Transverse colon (tissue), 4 donors: Measurements from ENCODE around the gene CADM2. TPM values are rescaled to one million over a fixed set of nuclear protein-coding genes. Genes with fewer than 3 reads are reported as not detected.

Experiments used
- DNase-seq: peaks from one replicate; pipeline ENCODE4 v3.0.0-alpha.2; 2019
- H3K27ac ChIP-seq, 4 donors: fragments of 200-600 bp; sonication (generic); 2 replicates each; pipeline ENCODE4 v1.5.1; 2016 to 2018; ENCODE audit warnings: inconsistent platforms in 4 of 4
- H3K27me3 ChIP-seq: fragments of 200-600 bp; sonication (generic); 2 replicates; pipeline ENCODE4 v1.5.1; 2017; ENCODE audit warnings: inconsistent platforms
- H3K36me3 ChIP-seq, 4 donors: fragments of 200-600 bp; sonication (generic); 2 replicates each; pipeline ENCODE4 v1.5.1; 2017 to 2019; ENCODE audit warnings: inconsistent platforms in 4 of 4
- H3K4me1 ChIP-seq, 4 donors: fragments of 200-600 bp; sonication (generic); 2 replicates each; pipeline ENCODE4 v1.5.1; 2017 to 2020; ENCODE audit warnings: inconsistent platforms in 4 of 4
- H3K4me3 ChIP-seq, 4 donors: fragments of 200-600 bp; sonication (generic); 1 replicate in 1 of 4; 2 replicates in 3 of 4; pipeline versions ENCODE4 v1.5.1 to v1.6.1; 2017 to 2019; ENCODE audit warnings: inconsistent platforms in 4 of 4
- H3K9me3 ChIP-seq, 2 donors: fragments of 200-600 bp; sonication (generic); 2 replicates each; pipeline ENCODE4 v1.5.1; 2017 to 2019; ENCODE audit warnings: inconsistent platforms in 2 of 2
- CTCF ChIP-seq, 5 experiments: fragments of 200-600 bp in 3 of 5; fragments of 450-650 bp in 2 of 5; sonication (generic) in 3 of 5; IDR thresholded peaks; 1 replicate in 2 of 5; 2 replicates in 3 of 5; pipeline ENCODE4 v1.5.1; 2016 to 2017; ENCODE audit warnings: antibody characterized with exemption in 5 of 5, inconsistent platforms in 3 of 5, mild to moderate bottlenecking in 2 of 5, moderate library complexity in 1 of 5
- EP300 ChIP-seq: sonication (generic); formaldehyde crosslinking; IDR thresholded peaks from one replicate; pipeline ENCODE4 v1.6.1; 2017; ENCODE audit warnings: antibody characterized with exemption, low read depth
- POLR2A ChIP-seq: fragments of 450-650 bp; IDR thresholded peaks from one replicate; pipeline ENCODE4 v1.6.1; 2016; ENCODE audit warnings: antibody characterized with exemption, mild to moderate bottlenecking, moderate library complexity
- POLR2AphosphoS5 ChIP-seq, 3 donors: sonication (generic); formaldehyde crosslinking; IDR thresholded peaks; one replicate each; pipeline ENCODE4 v1.6.1; 2016; ENCODE audit warnings: antibody characterized with exemption in 3 of 3
- WGBS, 2 donors: methylation state at CpG; one replicate each; pipeline ENCODE4 v1.1.5; 2018; ENCODE audit warnings: low coverage in 1 of 2; 5-methylcytosine and 5-hydroxymethylcytosine counted together
- in situ Hi-C, 4 donors: fragments of 200-750 bp; cut with MboI; loops; one replicate each; pipeline versions ENCODE4 v1.15.0 to v1.15.1; 2017; ENCODE audit warnings: low sequenced_read_pairs in 3 of 4, low pct_ligation_motif_present in 1 of 4, low pct_unique_long_range_greater_than_20kb in 1 of 4
- intact Hi-C: fragments of 100-400 bp; cut with DNase I; formaldehyde crosslinking; loops from one replicate; pipeline ENCODE4 v1.15.1; 2023; ENCODE audit warnings: low total_unique reads
- total RNA-seq, 4 donors: library from RNA; depleted of rRNA; stranded (reverse); fragments of >200 nt; gene quantifications; one replicate each; pipeline ENCODE4 v1.1.0, GENCODE V29; 2016

The CADM2 gene
- total RNA-seq, 4 donors from 2014 or later = 2.2 to 21.3 (median 4.5) TPM

DNA sequence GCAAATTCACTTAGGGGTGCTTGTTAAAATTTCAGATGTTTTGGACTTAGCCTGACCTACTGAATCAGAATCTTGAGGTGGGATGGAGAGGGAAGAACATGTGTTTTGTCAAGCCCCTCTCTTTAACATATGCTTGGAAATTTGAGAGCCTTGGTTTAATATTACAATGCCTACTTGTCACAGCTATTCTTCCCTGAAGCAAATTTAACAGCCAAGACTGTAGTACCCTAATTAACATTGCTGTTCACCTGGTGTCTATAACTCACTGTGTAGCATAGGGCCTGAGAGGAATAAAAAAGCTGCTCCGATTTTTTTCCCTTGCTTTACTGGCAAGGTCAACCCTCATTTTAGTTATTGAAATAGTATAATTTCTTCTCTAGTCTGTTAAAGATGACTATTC, 880.1 kb downstream of the CADM2 start:
- no peak for DNase-seq
- intact Hi-C loops = no loop called here
- Histone ChIP-seq H3K27ac (no peak overlapping the region), H3K4me3 (no peak overlapping the region), H3K4me1 (no peaks in the 10 kb centered on the region), H3K36me3 (no peaks in the 10 kb centered on the region), H3K27me3 (no peaks in the 10 kb centered on the region), H3K9me3 (no peaks in the 10 kb centered on the region)
- no peak for TF ChIP-seq POLR2A
- no peak for TF ChIP-seq POLR2AphosphoS5 (IDR thresholded peaks at IDR 0.05)
- WGBS, 2 donors = 69% methylated on average over 1 of the region's 1 CpG
- in situ Hi-C loops = no loop called here

- no peak for DNase-seq
- no peak for TF ChIP-seq EP300
- no peak for TF ChIP-seq POLR2A
- no peak for TF ChIP-seq CTCF (IDR thresholded peaks at IDR 0.05)
- no peak for TF ChIP-seq POLR2AphosphoS5 (IDR thresholded peaks at IDR 0.05)
- 70 to 73% methylated on average over 2 to 3 of the region's 3 CpGs for WGBS, 2 donors
- Histone ChIP-seq H3K4me3 (no peak overlapping the region), H3K27ac (no peak overlapping the region), H3K27me3 (no peaks in the 10 kb centered on the region), H3K4me1 (no peaks in the 10 kb centered on the region), H3K9me3 (no peaks in the 10 kb centered on the region), H3K36me3 (no peaks in the 10 kb centered on the region)
- in situ Hi-C loops (no loop called here), intact Hi-C loops (no loop called here)
Measured at GRCh38 chr3:85842081-85842480, 883.3 kb downstream of the CADM2 start.

DNA sequence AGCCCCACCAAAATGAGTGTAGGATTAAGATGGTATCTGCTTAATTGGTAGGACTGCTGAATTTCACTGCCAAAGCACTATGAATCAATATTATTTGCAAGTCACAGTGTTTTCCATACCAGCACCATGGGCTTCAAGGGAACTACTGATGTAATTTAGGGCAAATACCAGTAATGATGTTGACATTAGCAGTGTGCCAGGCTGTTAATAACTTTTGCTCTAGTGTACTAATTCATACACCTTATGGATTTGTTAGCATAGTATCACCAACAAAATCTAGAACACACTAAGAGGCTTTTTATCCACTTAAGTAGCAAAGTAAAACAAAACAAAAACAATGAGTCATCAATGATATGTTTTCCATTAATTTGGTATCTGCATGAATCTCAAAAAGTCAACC, 888.2 kb downstream of the CADM2 start:
- in situ Hi-C loops = no loop called here
- intact Hi-C loops = no loop called here
- no peak for DNase-seq
- Histone ChIP-seq H3K9me3 (no peaks in the 10 kb centered on the region), H3K4me1 (no peaks in the 10 kb centered on the region), H3K4me3 (no peak overlapping the region), H3K27ac (no peak overlapping the region), H3K27me3 (no peaks in the 10 kb centered on the region), H3K36me3 (no peaks in the 10 kb centered on the region)
- TF ChIP-seq POLR2AphosphoS5 (IDR thresholded peaks at IDR 0.05) = no peak
- no peak for TF ChIP-seq EP300
- no peak for TF ChIP-seq CTCF (IDR thresholded peaks at IDR 0.05)
- TF ChIP-seq POLR2A = no peak

- intact Hi-C loops (no loop called here), in situ Hi-C loops (no loop called here)
- no peaks in the 10 kb centered on the region for H3K27me3 ChIP-seq
- TF ChIP-seq EP300 (no peak), CTCF (IDR thresholded peaks at IDR 0.05) (no peak), POLR2AphosphoS5 (IDR thresholded peaks at IDR 0.05) (no peak), POLR2A (no peak)
- no peaks in the 10 kb centered on the region for H3K9me3 ChIP-seq
- no peaks in the 10 kb centered on the region for H3K36me3 ChIP-seq
- H3K4me3 ChIP-seq = no peak overlapping the region
- no peak for DNase-seq
- H3K27ac ChIP-seq = no peak overlapping the region
- no peaks in the 10 kb centered on the region for H3K4me1 ChIP-seq
Measured at GRCh38 chr3:85851071-85851470, 892.3 kb downstream of the CADM2 start.

- no peak for DNase-seq
- no peak for TF ChIP-seq POLR2AphosphoS5 (IDR thresholded peaks at IDR 0.05)
- TF ChIP-seq CTCF (IDR thresholded peaks at IDR 0.05) = no peak
- TF ChIP-seq POLR2A = no peak
- TF ChIP-seq EP300 = no peak
- Histone ChIP-seq H3K36me3 (no peaks in the 10 kb centered on the region), H3K9me3 (no peaks in the 10 kb centered on the region), H3K27me3 (no peaks in the 10 kb centered on the region), H3K4me1 (no peaks in the 10 kb centered on the region), H3K27ac (no peak overlapping the region), H3K4me3 (no peak overlapping the region)
- intact Hi-C loops = no loop called here
- in situ Hi-C loops = no loop called here
- WGBS, 2 donors = 69 to 83% methylated on average over 2 of the region's 2 CpGs
Measured at GRCh38 chr3:85853805-85854204, 895.0 kb downstream of the CADM2 start.
